ENCODE data around the gene RIMS4.

DNA sequence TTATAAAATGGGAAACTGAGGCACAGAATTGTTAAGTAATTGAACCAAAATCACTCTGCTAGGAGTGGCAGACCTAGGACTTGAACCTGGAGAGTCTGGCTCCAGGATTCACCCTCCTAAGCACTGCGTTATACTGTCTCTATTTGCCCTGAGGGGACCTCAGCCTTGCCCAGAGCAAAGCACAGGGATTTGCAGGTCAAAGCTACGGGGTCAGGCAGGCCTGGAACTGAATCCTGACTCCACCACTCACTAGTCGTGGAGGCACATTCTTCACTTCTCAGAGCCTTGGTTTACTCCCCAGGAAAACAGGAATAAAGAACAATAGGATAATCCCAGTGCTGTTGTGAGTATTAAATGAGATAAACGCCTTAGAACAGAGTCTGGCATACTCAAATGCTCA lies 45.3 kb downstream of the RIMS4 start:
- TF ChIP-seq, protein P1, sequence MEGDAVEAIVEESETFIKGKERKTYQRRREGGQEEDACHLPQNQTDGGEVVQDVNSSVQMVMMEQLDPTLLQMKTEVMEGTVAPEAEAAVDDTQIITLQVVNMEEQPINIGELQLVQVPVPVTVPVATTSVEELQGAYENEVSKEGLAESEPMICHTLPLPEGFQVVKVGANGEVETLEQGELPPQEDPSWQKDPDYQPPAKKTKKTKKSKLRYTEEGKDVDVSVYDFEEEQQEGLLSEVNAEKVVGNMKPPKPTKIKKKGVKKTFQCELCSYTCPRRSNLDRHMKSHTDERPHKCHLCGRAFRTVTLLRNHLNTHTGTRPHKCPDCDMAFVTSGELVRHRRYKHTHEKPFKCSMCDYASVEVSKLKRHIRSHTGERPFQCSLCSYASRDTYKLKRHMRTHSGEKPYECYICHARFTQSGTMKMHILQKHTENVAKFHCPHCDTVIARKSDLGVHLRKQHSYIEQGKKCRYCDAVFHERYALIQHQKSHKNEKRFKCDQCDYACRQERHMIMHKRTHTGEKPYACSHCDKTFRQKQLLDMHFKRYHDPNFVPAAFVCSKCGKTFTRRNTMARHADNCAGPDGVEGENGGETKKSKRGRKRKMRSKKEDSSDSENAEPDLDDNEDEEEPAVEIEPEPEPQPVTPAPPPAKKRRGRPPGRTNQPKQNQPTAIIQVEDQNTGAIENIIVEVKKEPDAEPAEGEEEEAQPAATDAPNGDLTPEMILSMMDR (IDR thresholded peaks at IDR 0.05), result no peak
- TF ChIP-seq EZH2 (IDR thresholded peaks at IDR 0.05) (no peak), EZH2phosphoT487 (IDR thresholded peaks at IDR 0.05) (no peak)

All from neural progenitor cell (in vitro differentiated cells).